A549 (cell line): ENCODE results near the gene ZNF350. TPM values are rescaled to one million over a fixed set of nuclear protein-coding genes. Genes with fewer than 3 reads are reported as not detected.
"Not testable (repeated sequence)": the region's sequence is repeated elsewhere in the genome, so short reads cannot be mapped to it uniquely, and the experiment has no call there.

Experiments
- ATAC-seq, 2 experiments: fragments of 200-7000 bp in 1 of 2; fragments of >200 bp in 1 of 2; cut with Nextera tagmentation in 1 of 2; cut with Tn5 transposase in 1 of 2; 3 replicates each; pipeline versions ENCODE4 v1.8.0 to v1.9.1; 2018 to 2020; ENCODE audit warnings: mild to moderate bottlenecking in 1 of 2, moderate library complexity in 1 of 2
- CTCF ChIA-PET: fragments of 300-600 bp; sonication (Branson Sonifier 250); formaldehyde crosslinking; extraction: SDS; loops from one replicate; lab custom pipeline; 2021; ENCODE audit warnings: antibody characterized with exemption, inconsistent platforms; lab: Yijun Ruan, JAX
- POLR2A ChIA-PET: fragments of 350-600 bp; formaldehyde crosslinking; extraction: SDS; loops from one replicate; lab custom pipeline; 2021; ENCODE audit warnings: antibody characterized with exemption, inconsistent platforms; lab: Yijun Ruan, JAX
- DNase-seq, 2 experiments: peaks; one replicate each; pipeline versions ENCODE4 v3.0.0 to v3.0.0-alpha.2; 2011 to 2016; ENCODE audit warnings: low read depth in 1 of 2, low spot score in 1 of 2
- FAIRE-seq: peaks from 2 replicates; lab custom pipeline; 2011; peaks lifted over from hg19 to GRCh38; lab: Jason Lieb, UNC
- H3K27ac ChIP-seq, 2 experiments: fragments of >200 bp; sonication (Bioruptor Twin); formaldehyde crosslinking; 3 replicates each; pipeline ENCODE4 v1.5.1; 2016 to 2017
- H3K4me1 ChIP-seq: fragments of >200 bp; sonication (Bioruptor Twin); formaldehyde crosslinking; 3 replicates; pipeline ENCODE4 v1.6.1; 2016
- H3K4me2 ChIP-seq: fragments of >200 bp; sonication (Bioruptor Twin); formaldehyde crosslinking; 3 replicates; pipeline ENCODE4 v1.6.1; 2016
- H3K4me3 ChIP-seq: fragments of >200 bp; sonication (Bioruptor Twin); formaldehyde crosslinking; 3 replicates; pipeline ENCODE4 v1.5.1; 2016
- H3K9me3 ChIP-seq: fragments of >200 bp; sonication (Bioruptor Twin); formaldehyde crosslinking; 3 replicates; pipeline ENCODE4 v1.6.1; 2016
- CBX2 ChIP-seq: fragments of 200-600 bp; sonication (generic); IDR thresholded peaks from 2 replicates; pipeline ENCODE4 v1.6.1; 2016; ENCODE audit warnings: low read depth, mild to moderate bottlenecking, borderline replicate concordance
- CBX8 ChIP-seq: fragments of 200-600 bp; sonication (generic); IDR thresholded peaks from 2 replicates; pipeline ENCODE4 v1.6.1; 2016
- CEBPB ChIP-seq, 2 experiments: fragments of >200 bp in 1 of 2; sonication (Bioruptor Twin) in 1 of 2; formaldehyde crosslinking in 1 of 2; IDR thresholded peaks; 2 replicates each; pipeline ENCODE4 v1.6.1; 2012 to 2016
- CHD2 ChIP-seq: fragments of 150-350 bp; IDR thresholded peaks from 2 replicates; pipeline ENCODE4 v1.6.1; 2014; ENCODE audit warnings: low read length; ENCODE audit not compliant: partially characterized antibody
- CHD4 ChIP-seq: fragments of 200-600 bp; sonication (generic); IDR thresholded peaks from 2 replicates; pipeline ENCODE4 v1.6.1; 2016; ENCODE audit warnings: antibody characterized with exemption, mild to moderate bottlenecking, borderline replicate concordance
- EHF ChIP-seq: fragments of 250-450 bp; sonication (Bioruptor Pico); IDR thresholded peaks from 2 replicates; pipeline ENCODE4 v1.5.0; 2020; ENCODE audit warnings: mild to moderate bottlenecking
- EHMT2 ChIP-seq: fragments of 200-600 bp; sonication (generic); IDR thresholded peaks from 2 replicates; pipeline ENCODE4 v1.6.1; 2016; ENCODE audit warnings: antibody characterized with exemption, low read depth, mild to moderate bottlenecking, moderate library complexity
- FOSL2 ChIP-seq, 2 experiments: fragments of 450-650 bp in 1 of 2; fragments of >200 bp in 1 of 2; sonication (Bioruptor Twin) in 1 of 2; formaldehyde crosslinking; IDR thresholded peaks; 2 replicates each; pipeline versions ENCODE4 v1.5.0 to v1.6.1; 2016 to 2020; ENCODE audit warnings: mild to moderate bottlenecking in 1 of 2, moderate library complexity in 1 of 2
- GATA3 ChIP-seq: IDR thresholded peaks from 2 replicates; pipeline ENCODE4 v1.6.1; 2012; ENCODE audit warnings: borderline replicate concordance
- HOXA7 ChIP-seq: fragments of 250-450 bp; sonication (Bioruptor Pico); IDR thresholded peaks from 2 replicates; pipeline ENCODE4 v1.5.0; 2020; ENCODE audit warnings: mild to moderate bottlenecking, moderate library complexity
- HOXB13 ChIP-seq: fragments of 250-450 bp; sonication (Bioruptor Pico); IDR thresholded peaks from 2 replicates; pipeline ENCODE4 v1.5.0; 2020; ENCODE audit warnings: low read depth, mild to moderate bottlenecking, moderate library complexity
- HOXB5 ChIP-seq: fragments of 250-450 bp; sonication (Bioruptor Pico); IDR thresholded peaks from 2 replicates; pipeline ENCODE4 v1.5.0; 2020; ENCODE audit warnings: mild to moderate bottlenecking, moderate library complexity
- JUN ChIP-seq, 2 experiments: fragments of >200 bp; sonication (Bioruptor Twin); formaldehyde crosslinking; IDR thresholded peaks; 2 replicates in 1 of 2; 3 replicates in 1 of 2; pipeline ENCODE4 v1.6.1; 2016 to 2017
- JUNB ChIP-seq: fragments of >200 bp; sonication (Bioruptor Twin); formaldehyde crosslinking; IDR thresholded peaks from 2 replicates; pipeline ENCODE4 v1.6.1; 2016
- KDM1A ChIP-seq: fragments of 200-600 bp; sonication (generic); IDR thresholded peaks from 2 replicates; pipeline ENCODE4 v1.6.1; 2016; ENCODE audit warnings: low read depth, mild to moderate bottlenecking
- KDM5A ChIP-seq: fragments of 200-600 bp; sonication (generic); IDR thresholded peaks from 2 replicates; pipeline ENCODE4 v1.6.1; 2016; ENCODE audit warnings: antibody characterized with exemption, mild to moderate bottlenecking
- MAZ ChIP-seq: fragments of 150-350 bp; IDR thresholded peaks from 2 replicates; pipeline ENCODE4 v1.6.1; 2014; ENCODE audit warnings: antibody characterized with exemption, low read depth, low read length, borderline replicate concordance
- MYC ChIP-seq: IDR thresholded peaks from 2 replicates; pipeline ENCODE4 v1.6.1; 2012; ENCODE audit warnings: mild to moderate bottlenecking, inconsistent platforms, low read length, improper control_type of control experiment, borderline replicate concordance
- PHF8 ChIP-seq: fragments of 200-600 bp; sonication (generic); IDR thresholded peaks from 2 replicates; pipeline ENCODE4 v1.6.1; 2016; ENCODE audit warnings: low read depth, mild to moderate bottlenecking, antibody characterized with exemption, moderate library complexity, borderline replicate concordance
- POLR2A ChIP-seq: IDR thresholded peaks from 2 replicates; pipeline ENCODE4 v1.6.1; 2012; ENCODE audit warnings: mild to moderate bottlenecking, low read length
- POLR2AphosphoS2 ChIP-seq: conservative IDR thresholded peaks from 2 replicates; pipeline ENCODE4 v1.6.1; 2012; ENCODE audit warnings: low read length, improper control_type of control experiment, inconsistent platforms
- RAD21 ChIP-seq, 2 experiments: fragments of >200 bp in 1 of 2; sonication (Bioruptor Twin) in 1 of 2; formaldehyde crosslinking in 1 of 2; IDR thresholded peaks in 1 of 2; conservative IDR thresholded peaks in 1 of 2; 2 replicates in 1 of 2; 3 replicates in 1 of 2; pipeline ENCODE4 v1.6.1; 2012 to 2018; ENCODE audit warnings: inconsistent platforms in 1 of 2
- RARB ChIP-seq: fragments of 250-450 bp; sonication (Bioruptor Pico); IDR thresholded peaks from 2 replicates; pipeline ENCODE4 v1.8.0; 2021; ENCODE audit warnings: mild to moderate bottlenecking, moderate library complexity
- RCOR1 ChIP-seq: fragments of 150-350 bp; IDR thresholded peaks from 2 replicates; pipeline ENCODE4 v1.6.1; 2014; ENCODE audit warnings: antibody characterized with exemption, low read length, low read depth
- TP53 ChIP-seq: fragments of 250-450 bp; sonication (Bioruptor Pico); IDR thresholded peaks from 2 replicates; pipeline ENCODE4 v1.5.0; 2021; ENCODE audit warnings: mild to moderate bottlenecking, moderate library complexity
- ZC3H11A ChIP-seq: fragments of 450-650 bp; IDR thresholded peaks from 2 replicates; pipeline ENCODE4 v1.6.1; 2014; ENCODE audit warnings: antibody characterized with exemption, mild to moderate bottlenecking
- ZFP36 ChIP-seq: fragments of 450-650 bp; IDR thresholded peaks from 2 replicates; pipeline ENCODE4 v1.6.1; 2014; ENCODE audit warnings: borderline replicate concordance; ENCODE audit not compliant: partially characterized antibody
- WGBS: methylation state at CpG from one replicate; pipeline ENCODE4 v1.1.6; 2017; ENCODE audit errors: missing lambda C conversion rate; 5-methylcytosine and 5-hydroxymethylcytosine counted together
- polyA plus RNA-seq, 4 experiments: library from polyadenylated mRNA; depleted of rRNA in 3 of 4; stranded (reverse); fragments of >200 nt; fragmentation: RNase III in 1 of 4; extraction: RNeasy Plus Mini Kit Qiagen cat#74134 plus additional on column Dnase treatment in 1 of 4; gene quantifications; 2 replicates in 3 of 4; 3 replicates in 1 of 4; pipeline ENCODE4 v1.2.3, GENCODE V29; 2011 to 2017
- TF ChIP-seq, protein P1 (sequence below): fragments of >200 bp; sonication (Bioruptor Twin); formaldehyde crosslinking; IDR thresholded peaks from 3 replicates; pipeline ENCODE4 v1.5.1; 2016
- TF ChIP-seq, protein P2 (sequence below): IDR thresholded peaks from 2 replicates; pipeline ENCODE4 v1.6.1; 2012
- TF ChIP-seq, protein P3 (sequence below): fragments of 250-450 bp; sonication (Bioruptor Pico); IDR thresholded peaks from 2 replicates; pipeline ENCODE4 v1.5.0; 2020; ENCODE audit warnings: low read depth, mild to moderate bottlenecking, moderate library complexity

Gene ZNF350
- polyA plus RNA-seq, 2 of the 4 experiments (the other 2 are of a cell fraction): 6.0 to 10.1 TPM

DNA sequence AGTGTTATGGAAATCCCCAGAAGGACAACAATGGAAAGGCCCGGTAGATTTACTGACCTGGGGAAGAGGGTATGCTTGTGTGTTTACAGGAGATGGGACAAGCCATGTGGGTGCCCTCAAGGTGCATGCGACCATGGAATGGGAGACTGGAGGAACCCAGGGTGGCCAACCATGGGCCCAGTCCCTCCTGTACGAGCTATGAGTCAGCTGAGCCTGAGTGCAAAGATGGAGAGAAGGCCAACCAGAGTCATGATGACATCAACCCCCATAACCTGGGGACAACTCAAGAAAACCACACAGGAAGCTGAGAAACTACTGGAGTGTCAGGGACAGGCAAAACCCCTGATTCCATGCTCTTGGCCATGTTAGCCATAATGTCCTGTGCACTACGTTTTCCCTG is 7.8 kb downstream of the ZNF350 start:
- ATAC-seq (no peak), DNase-seq (no peak), FAIRE-seq (no peak)
- no peak overlapping the region for H3K4me2 ChIP-seq
- no peaks in the 10 kb centered on the region for H3K4me1 ChIP-seq
- no peak overlapping the region for H3K27ac ChIP-seq
- peaks cover 92% of the 10 kb centered on the region for H3K9me3 ChIP-seq
- ChIA-PET CTCF (no interaction called here), POLR2A (no interaction called here)
- no peak overlapping the region for H3K4me3 ChIP-seq
- TF ChIP-seq JUN (IDR thresholded peaks at IDR 0.05): no peak
- TF ChIP-seq HOXB5 (CRISPR knock-in tag): no peak
- TF ChIP-seq TP53 (CRISPR knock-in tag): no peak
- 61% methylated on average over 4 of the region's 4 CpGs for WGBS

DNA sequence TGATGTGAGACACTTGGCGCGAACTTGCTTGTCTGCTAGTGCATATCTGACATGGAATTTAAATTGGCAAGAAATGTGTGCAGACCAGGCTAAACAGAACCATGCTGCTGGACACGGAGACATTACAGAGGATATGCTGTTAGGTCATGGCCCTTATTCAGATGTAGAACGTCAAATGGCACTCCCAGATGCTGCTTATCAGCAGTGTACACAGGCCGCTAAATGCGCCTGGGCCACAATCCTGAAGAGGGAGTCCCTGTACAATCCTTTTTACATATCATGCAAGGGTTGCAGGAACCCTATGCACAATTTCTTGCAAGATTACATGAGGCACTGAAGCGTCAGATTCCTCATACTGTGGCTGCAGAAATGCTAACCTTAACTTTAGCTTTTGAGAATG is 9.3 kb downstream of the ZNF350 start:
- H3K4me3 ChIP-seq: no peak overlapping the region
- no peak overlapping the region for H3K27ac ChIP-seq
- H3K9me3 ChIP-seq: peaks cover 95% of the 10 kb centered on the region
- no peaks in the 10 kb centered on the region for H3K4me1 ChIP-seq
- WGBS: 79% methylated on average over 7 of the region's 7 CpGs
- TF ChIP-seq KDM1A (no peak), RARB (CRISPR knock-in tag) (no peak), POLR2A (no peak), EHF (CRISPR knock-in tag) (no peak), RCOR1 (no peak), MYC (no peak), JUNB (no peak), CHD4 (no peak), FOSL2 (IDR thresholded peaks at IDR 0.05) (no peak), FOSL2 (CRISPR knock-in tag; IDR thresholded peaks at IDR 0.05) (no peak), RAD21 (conservative IDR thresholded peaks at IDR 0.05 in 1 of 2, IDR thresholded peaks at IDR 0.05 in 1 of 2) (no peak), KDM5A (no peak), CBX2 (no peak), CHD2 (no peak), PHF8 (no peak)
- TF ChIP-seq, protein P1, sequence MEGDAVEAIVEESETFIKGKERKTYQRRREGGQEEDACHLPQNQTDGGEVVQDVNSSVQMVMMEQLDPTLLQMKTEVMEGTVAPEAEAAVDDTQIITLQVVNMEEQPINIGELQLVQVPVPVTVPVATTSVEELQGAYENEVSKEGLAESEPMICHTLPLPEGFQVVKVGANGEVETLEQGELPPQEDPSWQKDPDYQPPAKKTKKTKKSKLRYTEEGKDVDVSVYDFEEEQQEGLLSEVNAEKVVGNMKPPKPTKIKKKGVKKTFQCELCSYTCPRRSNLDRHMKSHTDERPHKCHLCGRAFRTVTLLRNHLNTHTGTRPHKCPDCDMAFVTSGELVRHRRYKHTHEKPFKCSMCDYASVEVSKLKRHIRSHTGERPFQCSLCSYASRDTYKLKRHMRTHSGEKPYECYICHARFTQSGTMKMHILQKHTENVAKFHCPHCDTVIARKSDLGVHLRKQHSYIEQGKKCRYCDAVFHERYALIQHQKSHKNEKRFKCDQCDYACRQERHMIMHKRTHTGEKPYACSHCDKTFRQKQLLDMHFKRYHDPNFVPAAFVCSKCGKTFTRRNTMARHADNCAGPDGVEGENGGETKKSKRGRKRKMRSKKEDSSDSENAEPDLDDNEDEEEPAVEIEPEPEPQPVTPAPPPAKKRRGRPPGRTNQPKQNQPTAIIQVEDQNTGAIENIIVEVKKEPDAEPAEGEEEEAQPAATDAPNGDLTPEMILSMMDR: no peak
- TF ChIP-seq, protein P2, sequence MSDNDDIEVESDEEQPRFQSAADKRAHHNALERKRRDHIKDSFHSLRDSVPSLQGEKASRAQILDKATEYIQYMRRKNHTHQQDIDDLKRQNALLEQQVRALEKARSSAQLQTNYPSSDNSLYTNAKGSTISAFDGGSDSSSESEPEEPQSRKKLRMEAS: no peak
- ATAC-seq (no peak), DNase-seq (no peak), FAIRE-seq (no peak)
- ChIA-PET POLR2A (no interaction called here), CTCF (no interaction called here)
- H3K4me2 ChIP-seq: no peak overlapping the region

GRCh38 chr19:51976852-51977251 is 9.8 kb downstream of the ZNF350 start:
- Histone ChIP-seq H3K4me1 (no peaks in the 10 kb centered on the region), H3K4me2 (no peak overlapping the region), H3K27ac (no peak overlapping the region), H3K4me3 (no peak overlapping the region), H3K9me3 (peaks cover 96% of the 10 kb centered on the region)
- POLR2A ChIA-PET: no interaction called here
- CTCF ChIA-PET: no interaction called here
- ATAC-seq: no peak
- TF ChIP-seq HOXB13 (no peak), EHMT2 (no peak), ZC3H11A (no peak), FOSL2 (IDR thresholded peaks at IDR 0.05) (no peak), FOSL2 (CRISPR knock-in tag; IDR thresholded peaks at IDR 0.05) (no peak), GATA3 (no peak), CEBPB (IDR thresholded peaks at IDR 0.05) (no peak), POLR2AphosphoS2 (no peak), HOXA7 (CRISPR knock-in tag) (no peak), CBX8 (no peak), MAZ (no peak), ZFP36 (no peak)
- TF ChIP-seq, protein P3, sequence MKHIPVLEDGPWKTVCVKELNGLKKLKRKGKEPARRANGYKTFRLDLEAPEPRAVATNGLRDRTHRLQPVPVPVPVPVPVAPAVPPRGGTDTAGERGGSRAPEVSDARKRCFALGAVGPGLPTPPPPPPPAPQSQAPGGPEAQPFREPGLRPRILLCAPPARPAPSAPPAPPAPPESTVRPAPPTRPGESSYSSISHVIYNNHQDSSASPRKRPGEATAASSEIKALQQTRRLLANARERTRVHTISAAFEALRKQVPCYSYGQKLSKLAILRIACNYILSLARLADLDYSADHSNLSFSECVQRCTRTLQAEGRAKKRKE (CRISPR knock-in tag): no peak
- WGBS: 65% methylated on average over 3 of the region's 3 CpGs
- DNase-seq: no peak
- no peak for FAIRE-seq

- FAIRE-seq, CTCF ChIA-PET, H3K27ac ChIP-seq, DNase-seq, ATAC-seq, POLR2A ChIA-PET, H3K4me3 ChIP-seq, H3K4me1 ChIP-seq, H3K4me2 ChIP-seq: not testable (repeated sequence)
- 83% methylated on average over 17 of the region's 17 CpGs for WGBS
- H3K9me3 ChIP-seq: peaks cover 96% of the 10 kb centered on the region
These were observed 10.9 kb downstream of the ZNF350 start for GRCh38 chr19:51975787-51976186.
